Lung (tissue), 16 donors: ENCODE results near the gene SPATA20. TPM values are rescaled to one million over a fixed set of nuclear protein-coding genes. Genes with fewer than 3 reads are reported as not detected.

Experiments
- ATAC-seq: fragments of 200-7000 bp; cut with Tn5 transposase; one replicate; pipeline ENCODE4 v1.9.1; 2020; ENCODE audit warnings: moderate number of reproducible peaks; ENCODE audit not compliant: insufficient read depth, low FRiP score
- DNase-seq, 3 donors: peaks; one replicate each; pipeline ENCODE4 v3.0.0-alpha.2; 2013 to 2017
- H3K27ac ChIP-seq, 2 donors: one replicate each; pipeline ENCODE4 v1.5.1; 2013; ENCODE audit warnings: mild to moderate bottlenecking in 2 of 2, moderate library complexity in 2 of 2, control low read depth in 1 of 2, inconsistent platforms in 1 of 2, low read depth in 1 of 2, low read length in 1 of 2
- H3K27me3 ChIP-seq, 3 donors: one replicate each; pipeline ENCODE4 v1.5.1; 2013; ENCODE audit warnings: low read length in 2 of 3; ENCODE audit not compliant: control insufficient read depth in 3 of 3, insufficient read depth in 3 of 3
- H3K36me3 ChIP-seq, 4 donors: one replicate each; pipeline ENCODE4 v1.5.1; 2013; ENCODE audit warnings: low read length in 4 of 4, mild to moderate bottlenecking in 1 of 4, moderate library complexity in 1 of 4; ENCODE audit not compliant: control insufficient read depth in 4 of 4, insufficient read depth in 4 of 4
- H3K4me1 ChIP-seq, 5 donors: one replicate each; pipeline ENCODE4 v1.5.1; 2013; ENCODE audit warnings: low read length in 5 of 5, mild to moderate bottlenecking in 2 of 5, moderate library complexity in 1 of 5; ENCODE audit not compliant: control insufficient read depth in 5 of 5, insufficient read depth in 5 of 5
- H3K4me3 ChIP-seq: one replicate; pipeline ENCODE4 v1.5.1; 2013; ENCODE audit warnings: mild to moderate bottlenecking, control low read depth, moderate library complexity
- H3K9ac ChIP-seq, 2 donors: one replicate each; pipeline ENCODE4 v1.5.1; 2013; ENCODE audit warnings: low read length in 2 of 2, control low read depth in 1 of 2; ENCODE audit not compliant: insufficient read depth in 1 of 2
- H3K9me3 ChIP-seq, 4 donors: one replicate each; pipeline ENCODE4 v1.5.1; 2013; ENCODE audit warnings: low read length in 3 of 4, mild to moderate bottlenecking in 1 of 4, moderate library complexity in 1 of 4; ENCODE audit not compliant: control insufficient read depth in 4 of 4, insufficient read depth in 3 of 4
- WGBS, 2 donors: extraction: QIAGEN DNeasy Blood & Tissue Kit; methylation state at CpG; one replicate each; pipeline ENCODE4 v1.1.7; 2013; 5-methylcytosine and 5-hydroxymethylcytosine counted together
- long read RNA-seq, 5 donors: transcript quantifications; one replicate each; lab custom pipeline, GENCODE V29; 2026
- polyA plus RNA-seq, 2 donors: library from polyadenylated mRNA; stranded (reverse); fragments of 200-250 nt; gene quantifications; one replicate each; pipeline ENCODE4 v1.2.1, GENCODE V29; 2013
- total RNA-seq, 2 donors: library from RNA; depleted of rRNA in 1 of 2; stranded (reverse); fragments of >200 nt in 1 of 2; gene quantifications; one replicate each; pipeline ENCODE4 v1.2.1, GENCODE V29; 2014 to 2021
- TF ChIP-seq, protein P1 (sequence below): IDR thresholded peaks from 2 replicates; pipeline ENCODE4 v1.5.1; 2012; ENCODE audit warnings: mild to moderate bottlenecking; ENCODE audit errors: control extremely low read depth, extremely low read depth
- donor health status: control.
- donor health status: control.
- donor health status: Bipolar disorder and iron deficiency.
- donor health status: healthy.
- donor health status: DM: yes; HTN: yes; CAD: no.

SPATA20 gene
- 10 to 100 TPM; 32.3 to 37.8 TPM for total RNA-seq
- polyA plus RNA-seq: 10 to 100 TPM; 10.5 to 25.8 TPM
- long read RNA-seq, donor 1, transcript SPATA20-205 (17 exons, 2,734 nt): major isoform, 5 of 38 reads
- long read RNA-seq, donor 1, partial matches to known transcripts: 30 of 38 reads
- long read RNA-seq, donor 1, other reads (novel, unspliced or antisense): 0 of 38 reads
- long read RNA-seq, donor 2, partial matches to known transcripts: 33 of 34 reads
- long read RNA-seq, donor 2, other reads (novel, unspliced or antisense): 0 of 34 reads
- long read RNA-seq, donor 3, partial matches to known transcripts: 33 of 34 reads
- long read RNA-seq, donor 3, other reads (novel, unspliced or antisense): 0 of 34 reads
- long read RNA-seq, donor 4, partial matches to known transcripts: 29 of 32 reads
- long read RNA-seq, donor 4, other reads (novel, unspliced or antisense): 0 of 32 reads
- long read RNA-seq, donor 5, partial matches to known transcripts: 50 of 55 reads
- long read RNA-seq, donor 5, other reads (novel, unspliced or antisense): 0 of 55 reads

GRCh38 chr17:50547035-50547735, at the start of gene SPATA20:
Gene SPATA20, plus strand, starts transcription at chr17:50547174. Its CDS starts 35 bp downstream, at chr17:50547209.
- peaks cover 0 to 26% (median 8%) of the 10 kb centered on the region in 5 donors for H3K4me1 ChIP-seq
- TF ChIP-seq, protein P1, sequence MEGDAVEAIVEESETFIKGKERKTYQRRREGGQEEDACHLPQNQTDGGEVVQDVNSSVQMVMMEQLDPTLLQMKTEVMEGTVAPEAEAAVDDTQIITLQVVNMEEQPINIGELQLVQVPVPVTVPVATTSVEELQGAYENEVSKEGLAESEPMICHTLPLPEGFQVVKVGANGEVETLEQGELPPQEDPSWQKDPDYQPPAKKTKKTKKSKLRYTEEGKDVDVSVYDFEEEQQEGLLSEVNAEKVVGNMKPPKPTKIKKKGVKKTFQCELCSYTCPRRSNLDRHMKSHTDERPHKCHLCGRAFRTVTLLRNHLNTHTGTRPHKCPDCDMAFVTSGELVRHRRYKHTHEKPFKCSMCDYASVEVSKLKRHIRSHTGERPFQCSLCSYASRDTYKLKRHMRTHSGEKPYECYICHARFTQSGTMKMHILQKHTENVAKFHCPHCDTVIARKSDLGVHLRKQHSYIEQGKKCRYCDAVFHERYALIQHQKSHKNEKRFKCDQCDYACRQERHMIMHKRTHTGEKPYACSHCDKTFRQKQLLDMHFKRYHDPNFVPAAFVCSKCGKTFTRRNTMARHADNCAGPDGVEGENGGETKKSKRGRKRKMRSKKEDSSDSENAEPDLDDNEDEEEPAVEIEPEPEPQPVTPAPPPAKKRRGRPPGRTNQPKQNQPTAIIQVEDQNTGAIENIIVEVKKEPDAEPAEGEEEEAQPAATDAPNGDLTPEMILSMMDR: peak; percentile 96
- 3 to 4% methylated on average over 25 to 42 of the region's 42 CpGs for WGBS, 2 donors
- DNase-seq: peak; percentile 92 to 95 (median 93)
- no peaks in the 10 kb centered on the region for H3K27me3 ChIP-seq
- peak within 1 kb of the TSS; percentile 37 to 66 for H3K9ac ChIP-seq
- no peaks in the 10 kb centered on the region for H3K9me3 ChIP-seq
- peak within 1 kb of the TSS; percentile 48 for H3K4me3 ChIP-seq
- peak; percentile 87 for ATAC-seq
- H3K27ac ChIP-seq: peak within 1 kb of the TSS; percentile 66 to 75
- peaks cover 0 to 9% (median under 1%) of the 10 kb centered on the region in 4 donors for H3K36me3 ChIP-seq

DNA sequence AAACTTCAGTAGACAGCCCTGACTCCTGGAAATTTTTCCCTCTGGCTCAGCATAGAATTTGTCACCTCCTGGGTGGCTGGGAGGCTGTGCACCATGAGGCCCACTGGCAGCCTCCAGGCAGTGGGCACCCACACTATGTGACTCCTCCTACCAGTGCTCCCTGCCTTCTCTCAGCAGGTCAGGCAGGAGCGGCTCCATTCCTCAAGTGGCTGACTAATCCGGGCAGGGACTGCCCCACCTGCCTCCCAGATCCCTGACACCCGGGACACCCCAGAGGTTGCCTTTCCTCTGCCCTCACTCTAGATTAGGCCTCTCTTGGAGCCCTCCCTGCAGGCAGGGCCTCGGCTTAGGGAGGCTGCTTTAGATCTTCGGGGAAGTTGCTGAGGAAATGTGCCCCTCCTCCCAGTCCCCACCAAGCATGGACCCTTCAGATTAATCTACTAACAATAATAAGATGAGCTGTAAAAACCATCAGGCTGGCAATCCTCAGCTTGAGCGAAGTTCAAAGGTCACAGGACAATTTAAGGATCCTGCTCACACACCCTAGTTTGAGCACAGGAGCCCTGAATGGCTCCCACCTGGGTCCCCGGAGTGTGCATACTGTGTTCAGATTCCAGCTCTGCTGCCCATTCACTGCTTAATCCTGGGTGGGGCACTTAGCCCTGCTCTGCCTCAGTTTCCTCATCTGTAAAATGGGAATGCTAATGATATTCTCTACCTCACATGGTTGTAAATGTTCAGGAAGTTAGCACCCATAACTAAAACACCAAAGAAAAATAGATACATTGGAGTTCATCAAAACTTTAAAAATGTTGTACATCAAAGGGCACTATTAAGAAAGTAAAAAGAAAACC, 48.7 kb upstream of the SPATA20 start:
- H3K4me3 ChIP-seq: no peak overlapping the region
- TF ChIP-seq, protein P1: no peak
- DNase-seq (no peak), ATAC-seq (peak; percentile 53)
- H3K27me3 ChIP-seq: no peaks in the 10 kb centered on the region
- no peaks in the 10 kb centered on the region for H3K9me3 ChIP-seq
- peaks cover 0 to 8% (median 0%) of the 10 kb centered on the region in 5 donors for H3K4me1 ChIP-seq
- H3K27ac ChIP-seq: no peak overlapping the region
- no peaks in the 10 kb centered on the region for H3K36me3 ChIP-seq
- 74 to 78% methylated on average over 7 of the region's 7 CpGs for WGBS, 2 donors
- H3K9ac ChIP-seq: no peak overlapping the region

DNA sequence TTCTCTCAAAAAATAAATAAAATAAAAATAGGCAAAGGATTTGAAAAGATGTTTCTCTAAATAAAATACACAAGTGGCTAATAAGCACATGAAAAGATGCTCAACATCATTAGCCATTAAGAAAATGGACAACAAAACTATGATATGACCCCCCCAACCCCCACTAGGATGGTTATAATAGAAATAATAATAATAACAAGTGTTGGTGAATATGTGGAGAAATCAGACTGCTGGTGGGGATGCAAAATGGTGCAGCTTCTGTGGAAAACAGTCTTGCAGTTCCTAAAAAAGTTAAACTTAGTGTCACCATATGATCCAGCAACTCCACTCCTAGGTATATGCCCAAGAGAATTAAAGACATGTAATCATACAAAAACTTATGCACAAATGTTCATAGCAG, 47.7 kb upstream of the SPATA20 start:
- no peak overlapping the region for H3K27ac ChIP-seq
- TF ChIP-seq, protein P1: no peak
- no peaks in the 10 kb centered on the region for H3K36me3 ChIP-seq
- H3K4me3 ChIP-seq: no peak overlapping the region
- H3K4me1 ChIP-seq: peaks cover 0 to 8% (median 0%) of the 10 kb centered on the region in 5 donors
- no peaks in the 10 kb centered on the region for H3K27me3 ChIP-seq
- H3K9ac ChIP-seq: no peak overlapping the region
- no peaks in the 10 kb centered on the region for H3K9me3 ChIP-seq
- ATAC-seq (no peak), DNase-seq (no peak)
